Activated B cell treated with CpG ODN at 0.5 μM for 24 hours (primary cell): ENCODE data around the gene NUP62. TPM values are rescaled to one million over a fixed set of nuclear protein-coding genes. Genes with fewer than 3 reads are reported as not detected.
"Not testable (repeated sequence)": the region's sequence is repeated elsewhere in the genome, so short reads cannot be mapped to it uniquely, and the experiment has no call there.

Experiments
- ATAC-seq: fragments of 200-7000 bp; cut with Tn5 transposase; one replicate; pipeline ENCODE4 v1.10.0; 2021; ENCODE audit warnings: low read depth, mild to moderate bottlenecking, moderate library complexity
- CTCF ChIA-PET: fragments of 350-600 bp; sonication (Branson Sonifier 250); formaldehyde crosslinking; loops from one replicate; lab custom pipeline; 2021; ENCODE audit warnings: antibody characterized with exemption; lab: Charles Lee
- POLR2A ChIA-PET: fragments of 350-600 bp; sonication (Branson Sonifier 250); formaldehyde crosslinking; loops from one replicate; lab custom pipeline; 2021; ENCODE audit warnings: antibody characterized with exemption; lab: Charles Lee
- DNase-seq: peaks from one replicate; pipeline ENCODE4 v3.0.0; 2022
- H3K27ac Mint-ChIP-seq: one replicate; pipeline ENCODE4 v1.8.0; 2020; ENCODE audit warnings: mixed read lengths
- H3K27me3 Mint-ChIP-seq: one replicate; pipeline ENCODE4 v1.8.0; 2021; ENCODE audit warnings: mixed read lengths
- H3K36me3 Mint-ChIP-seq: one replicate; pipeline ENCODE4 v1.8.0; 2021; ENCODE audit warnings: low read depth, mixed read lengths
- H3K4me1 Mint-ChIP-seq: one replicate; pipeline ENCODE4 v1.8.0; 2021; ENCODE audit warnings: mixed read lengths
- H3K4me3 Mint-ChIP-seq: one replicate; pipeline ENCODE4 v1.8.0; 2020; ENCODE audit warnings: mild to moderate bottlenecking, mixed read lengths
- H3K9me3 Mint-ChIP-seq: one replicate; pipeline ENCODE4 v1.8.0; 2020; ENCODE audit warnings: mixed read lengths
- intact Hi-C: fragments of 100-400 bp; cut with micrococcal nuclease; formaldehyde crosslinking; loops from one replicate; pipeline ENCODE4 v1.15.1; 2024
- total RNA-seq: library from RNA; stranded (reverse); gene quantifications from 2 replicates; pipeline ENCODE4 v1.2.3, GENCODE V29; 2022
- TF ChIP-seq, protein P1 (sequence below): fragments of 200-600 bp; IDR thresholded peaks from one replicate; pipeline ENCODE4 v1.8.0; 2022; ENCODE audit warnings: antibody characterized with exemption, mild to moderate bottlenecking

The NUP62 gene
- total RNA-seq, 1 donor from 2014 or later: 114 TPM

DNA sequence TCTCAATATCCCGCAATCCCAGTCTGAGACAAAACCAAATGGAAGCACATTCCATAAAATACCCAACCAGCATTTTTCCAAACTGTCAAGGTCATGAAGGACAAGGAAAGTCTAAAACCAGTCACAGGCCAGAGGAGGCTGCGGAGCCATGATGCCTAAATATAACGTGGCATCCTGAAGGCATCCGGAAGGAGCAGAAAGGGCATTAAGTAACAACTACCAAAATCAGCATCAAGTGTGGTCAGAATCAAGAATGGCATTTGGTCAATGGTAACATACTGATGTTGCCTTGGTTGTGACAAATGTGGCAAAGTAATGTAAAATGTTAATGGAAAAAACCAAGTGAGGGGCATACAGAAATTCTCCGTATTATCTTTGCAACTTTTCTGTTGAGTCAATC lies 3.8 kb downstream of the NUP62 start:
- TF ChIP-seq, protein P1, sequence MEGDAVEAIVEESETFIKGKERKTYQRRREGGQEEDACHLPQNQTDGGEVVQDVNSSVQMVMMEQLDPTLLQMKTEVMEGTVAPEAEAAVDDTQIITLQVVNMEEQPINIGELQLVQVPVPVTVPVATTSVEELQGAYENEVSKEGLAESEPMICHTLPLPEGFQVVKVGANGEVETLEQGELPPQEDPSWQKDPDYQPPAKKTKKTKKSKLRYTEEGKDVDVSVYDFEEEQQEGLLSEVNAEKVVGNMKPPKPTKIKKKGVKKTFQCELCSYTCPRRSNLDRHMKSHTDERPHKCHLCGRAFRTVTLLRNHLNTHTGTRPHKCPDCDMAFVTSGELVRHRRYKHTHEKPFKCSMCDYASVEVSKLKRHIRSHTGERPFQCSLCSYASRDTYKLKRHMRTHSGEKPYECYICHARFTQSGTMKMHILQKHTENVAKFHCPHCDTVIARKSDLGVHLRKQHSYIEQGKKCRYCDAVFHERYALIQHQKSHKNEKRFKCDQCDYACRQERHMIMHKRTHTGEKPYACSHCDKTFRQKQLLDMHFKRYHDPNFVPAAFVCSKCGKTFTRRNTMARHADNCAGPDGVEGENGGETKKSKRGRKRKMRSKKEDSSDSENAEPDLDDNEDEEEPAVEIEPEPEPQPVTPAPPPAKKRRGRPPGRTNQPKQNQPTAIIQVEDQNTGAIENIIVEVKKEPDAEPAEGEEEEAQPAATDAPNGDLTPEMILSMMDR: no peak
- ATAC-seq (no peak), DNase-seq (no peak)
- peak overlapping the region; percentile 88 for H3K27ac Mint-ChIP-seq
- peaks cover 81% of the 10 kb centered on the region for H3K4me1 Mint-ChIP-seq
- intact Hi-C loops: no loop called here
- H3K9me3 Mint-ChIP-seq: no peaks in the 10 kb centered on the region
- CTCF ChIA-PET: no interaction called here
- H3K36me3 Mint-ChIP-seq: peaks cover 83% of the 10 kb centered on the region
- POLR2A ChIA-PET: interaction anchor here (1.2 to 5.1 kb wide), 3 partner anchors 14 to 31 kb away, joined by 5 to 92 read pairs (median 12); partner anchors contain the start of gene IL4I1
- H3K4me3 Mint-ChIP-seq: no peak overlapping the region
- H3K27me3 Mint-ChIP-seq: no peaks in the 10 kb centered on the region

DNA sequence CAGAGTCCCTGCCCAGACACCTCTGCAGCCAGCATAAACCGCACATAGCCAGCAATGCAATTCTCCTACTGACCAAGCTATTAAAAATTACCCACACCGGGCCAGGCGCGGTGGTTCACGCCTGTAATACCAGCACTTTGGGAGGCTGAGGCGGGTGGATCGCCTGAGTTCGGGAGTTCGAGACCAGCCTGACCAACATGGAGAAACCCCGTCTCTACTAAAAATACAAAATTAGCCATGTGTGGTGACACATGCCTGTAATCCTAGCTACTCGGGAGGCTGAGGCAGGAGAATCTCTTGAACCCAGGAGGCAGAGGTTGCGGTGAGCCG lies 4.5 kb downstream of the NUP62 start:
- ATAC-seq, intact Hi-C loops, H3K27me3 Mint-ChIP-seq, H3K9me3 Mint-ChIP-seq, DNase-seq, CTCF ChIA-PET: not testable (repeated sequence)
- Mint-ChIP-seq H3K4me1 (peaks cover 75% of the 10 kb centered on the region), H3K36me3 (peaks cover 80% of the 10 kb centered on the region), H3K4me3 (peak overlapping the region; percentile 59), H3K27ac (peak overlapping the region; percentile 88)
- POLR2A ChIA-PET: interaction anchor here (0.6 to 1.7 kb wide), 9 partner anchors 10 to 107 kb away, joined by 3 to 14 read pairs (median 5); partner anchors contain the start of genes AKT1S1, IL4I1, MED25 and TBC1D17

DNA sequence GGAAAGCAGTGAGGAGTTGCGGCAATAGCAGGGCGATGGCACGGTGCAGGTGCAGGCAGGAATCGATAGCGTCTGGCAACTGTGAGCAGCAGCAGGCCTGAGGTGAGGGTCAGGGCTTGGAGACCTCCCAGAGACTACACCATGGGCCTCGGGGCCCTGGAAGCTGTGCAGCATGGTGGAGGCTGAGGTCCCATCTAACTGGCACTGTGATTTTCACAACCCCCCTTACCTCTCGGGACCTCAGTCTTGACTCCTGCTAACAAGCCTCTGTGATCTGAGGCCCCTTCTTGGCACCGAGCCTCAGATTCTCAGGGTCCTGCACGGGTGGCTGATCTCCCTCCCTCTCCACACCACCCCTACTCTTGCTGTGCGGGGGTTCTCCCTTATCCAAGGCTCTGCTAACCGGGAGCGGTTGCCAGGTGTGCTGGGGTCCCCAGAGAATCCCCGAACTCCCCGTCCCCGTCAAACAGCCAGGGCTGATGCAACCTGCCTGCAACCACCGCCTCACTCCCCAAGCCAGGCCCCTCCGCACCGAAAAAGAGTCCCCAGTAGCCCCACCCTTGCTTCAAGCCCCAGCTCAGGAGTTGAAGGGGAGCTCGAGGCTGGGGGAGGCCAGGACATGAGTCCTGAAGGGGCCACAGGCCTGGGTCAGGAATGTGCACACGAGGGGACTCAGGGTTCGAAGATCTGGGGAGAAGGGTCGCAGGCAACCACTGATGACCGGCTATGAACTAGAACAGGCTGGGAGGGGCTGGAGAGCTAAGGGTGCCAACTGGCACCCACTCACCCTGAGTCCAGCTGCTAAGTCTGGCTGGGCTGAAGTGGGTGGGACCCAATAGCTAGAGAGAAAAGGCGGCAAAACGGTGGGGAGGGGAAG lies 5.1 kb downstream of the NUP62 start:
- peak overlapping the region; percentile 88 for H3K27ac Mint-ChIP-seq
- no peaks in the 10 kb centered on the region for H3K9me3 Mint-ChIP-seq
- TF ChIP-seq, protein P1: no peak
- H3K4me1 Mint-ChIP-seq: peaks cover 76% of the 10 kb centered on the region
- DNase-seq: peak; percentile 43
- peak overlapping the region; percentile 59 for H3K4me3 Mint-ChIP-seq
- no peaks in the 10 kb centered on the region for H3K27me3 Mint-ChIP-seq
- peak; percentile 33 for ATAC-seq
- H3K36me3 Mint-ChIP-seq: peaks cover 78% of the 10 kb centered on the region
- POLR2A ChIA-PET: interaction anchor here (0.6 to 1.7 kb wide), 9 partner anchors 10 to 106 kb away, joined by 3 to 14 read pairs (median 5); partner anchors contain the start of genes AKT1S1, IL4I1, MED25 and TBC1D17
- intact Hi-C loops: no loop called here
- CTCF ChIA-PET: no interaction called here

DNA sequence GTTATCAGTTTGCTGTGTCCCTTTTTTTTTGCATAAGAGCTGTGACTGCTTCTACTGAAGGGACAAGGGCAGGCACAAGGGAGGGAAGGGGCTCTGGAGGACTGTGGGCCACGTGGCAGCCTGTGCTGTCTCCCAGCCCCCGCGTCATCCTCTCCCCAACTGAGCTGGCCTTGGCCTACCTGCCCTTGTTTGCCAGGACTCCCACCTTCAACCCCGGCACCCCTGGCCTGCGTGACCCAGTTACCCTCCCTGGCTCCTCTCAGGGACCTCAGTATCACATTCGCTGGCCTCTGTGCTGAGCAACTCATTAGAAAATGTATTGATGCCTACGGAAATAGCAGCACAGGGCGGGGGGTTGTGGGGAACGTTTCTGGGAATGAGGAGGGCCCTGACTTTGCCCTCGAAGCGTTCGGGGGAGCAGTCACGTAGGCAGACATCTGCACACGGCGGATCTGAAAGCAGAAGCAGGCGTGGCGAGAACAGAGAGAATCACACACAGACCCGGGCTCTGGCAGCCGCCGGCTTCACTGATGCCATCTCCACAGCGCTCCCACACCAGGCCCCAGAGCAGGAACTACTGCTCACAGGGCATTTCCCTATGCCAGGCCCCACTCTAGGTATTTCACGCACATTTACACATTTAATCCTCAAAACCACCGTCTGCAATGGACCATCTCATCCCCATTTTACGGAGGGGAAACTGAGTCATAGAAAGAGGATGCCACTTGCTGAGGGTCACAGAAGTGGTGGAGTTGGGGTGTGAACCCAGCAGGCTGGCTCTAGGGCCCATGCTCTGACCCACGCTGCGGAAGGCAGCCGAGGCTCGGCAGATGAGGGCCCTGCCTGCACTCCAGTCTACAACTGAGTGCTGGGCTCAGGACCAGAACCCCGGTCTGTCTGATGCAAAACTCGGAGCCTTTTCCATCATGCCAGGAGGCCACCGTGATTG lies 6.0 kb downstream of the NUP62 start:
- POLR2A ChIA-PET: interaction anchor here (0.5 to 1.7 kb wide), 5 partner anchors 9 to 27 kb away, joined by 3 to 12 read pairs (median 6); partner anchors contain the start of gene IL4I1
- Mint-ChIP-seq H3K36me3 (peaks cover 76% of the 10 kb centered on the region), H3K27ac (peak overlapping the region; percentile 88), H3K27me3 (no peaks in the 10 kb centered on the region), H3K9me3 (no peaks in the 10 kb centered on the region), H3K4me1 (peaks cover 76% of the 10 kb centered on the region), H3K4me3 (peak overlapping the region; percentile 59)
- TF ChIP-seq, protein P1: no peak
- DNase-seq (no peak), ATAC-seq (peak; percentile 38)
- CTCF ChIA-PET: interaction anchor here (0.6 kb wide), 1 partner anchor 126 kb away, joined by 3 read pairs; no protein-coding TSS in a partner anchor
- intact Hi-C loops: no loop called here
